Liver (tissue), 3 donors: ENCODE data around the gene AGPAT4.
"Not testable (repeated sequence)": the region's sequence is repeated elsewhere in the genome, so short reads cannot be mapped to it uniquely, and the experiment has no call there.

Source experiments
- FOXA1 ChIP-seq: IDR thresholded peaks from 2 replicates; pipeline ENCODE4 v1.6.1; 2016; ENCODE audit warnings: antibody characterized with exemption
- RAD21 ChIP-seq, 2 donors: IDR thresholded peaks; 2 replicates each; pipeline ENCODE4 v1.6.1; 2016; ENCODE audit warnings: antibody characterized with exemption in 2 of 2, mild to moderate bottlenecking in 2 of 2
- TAF1 ChIP-seq: conservative IDR thresholded peaks from 2 replicates; pipeline ENCODE4 v1.6.1; 2016; ENCODE audit warnings: antibody characterized with exemption, mild to moderate bottlenecking
- YY1 ChIP-seq: IDR thresholded peaks from 2 replicates; pipeline ENCODE4 v1.6.1; 2016; ENCODE audit warnings: antibody characterized with exemption, mild to moderate bottlenecking
- TF ChIP-seq, protein P1 (sequence below): fragments of 150-350 bp; IDR thresholded peaks from 2 replicates; pipeline ENCODE4 v1.5.1; 2017; ENCODE audit warnings: improper control_type of control experiment, low read depth, low read length; ENCODE audit not compliant: missing input control
- TF ChIP-seq, protein P2 (sequence below): IDR thresholded peaks from 2 replicates; pipeline ENCODE4 v1.6.1; 2016; ENCODE audit warnings: antibody characterized with exemption
- TF ChIP-seq, protein P3 (sequence below): IDR thresholded peaks from 2 replicates; pipeline ENCODE4 v1.6.1; 2016; ENCODE audit warnings: antibody characterized with exemption
- TF ChIP-seq, protein P4 (sequence below): IDR thresholded peaks from 2 replicates; pipeline ENCODE4 v1.6.1; 2016; ENCODE audit warnings: antibody characterized with exemption, mild to moderate bottlenecking
- donor health status: healthy.
- donor health status: healthy.

DNA sequence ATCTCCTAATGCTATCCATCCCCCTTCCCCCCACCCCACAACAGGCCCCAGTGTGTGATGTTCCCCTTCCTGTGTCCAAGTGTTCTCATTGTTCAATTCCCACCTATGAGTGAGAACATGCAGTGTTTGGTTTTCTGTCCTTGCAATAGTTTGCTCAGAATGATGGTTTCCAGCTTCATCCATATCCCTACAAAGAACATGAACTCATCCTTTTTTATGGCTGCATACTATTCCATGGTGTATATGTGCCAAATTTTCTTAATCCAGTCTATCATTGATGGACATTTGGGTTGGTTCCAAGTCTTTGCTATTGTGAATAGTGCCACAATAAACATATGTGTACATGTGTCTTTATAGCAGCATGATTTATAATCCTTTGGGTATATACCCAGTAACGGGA, 101.1 kb downstream of the AGPAT4 start:
- TF ChIP-seq, protein P1, sequence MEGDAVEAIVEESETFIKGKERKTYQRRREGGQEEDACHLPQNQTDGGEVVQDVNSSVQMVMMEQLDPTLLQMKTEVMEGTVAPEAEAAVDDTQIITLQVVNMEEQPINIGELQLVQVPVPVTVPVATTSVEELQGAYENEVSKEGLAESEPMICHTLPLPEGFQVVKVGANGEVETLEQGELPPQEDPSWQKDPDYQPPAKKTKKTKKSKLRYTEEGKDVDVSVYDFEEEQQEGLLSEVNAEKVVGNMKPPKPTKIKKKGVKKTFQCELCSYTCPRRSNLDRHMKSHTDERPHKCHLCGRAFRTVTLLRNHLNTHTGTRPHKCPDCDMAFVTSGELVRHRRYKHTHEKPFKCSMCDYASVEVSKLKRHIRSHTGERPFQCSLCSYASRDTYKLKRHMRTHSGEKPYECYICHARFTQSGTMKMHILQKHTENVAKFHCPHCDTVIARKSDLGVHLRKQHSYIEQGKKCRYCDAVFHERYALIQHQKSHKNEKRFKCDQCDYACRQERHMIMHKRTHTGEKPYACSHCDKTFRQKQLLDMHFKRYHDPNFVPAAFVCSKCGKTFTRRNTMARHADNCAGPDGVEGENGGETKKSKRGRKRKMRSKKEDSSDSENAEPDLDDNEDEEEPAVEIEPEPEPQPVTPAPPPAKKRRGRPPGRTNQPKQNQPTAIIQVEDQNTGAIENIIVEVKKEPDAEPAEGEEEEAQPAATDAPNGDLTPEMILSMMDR: not testable (repeated sequence)
- TF ChIP-seq RAD21 (IDR thresholded peaks at IDR 0.05); YY1; TAF1; FOXA1: not testable (repeated sequence)
- TF ChIP-seq, protein P2, sequence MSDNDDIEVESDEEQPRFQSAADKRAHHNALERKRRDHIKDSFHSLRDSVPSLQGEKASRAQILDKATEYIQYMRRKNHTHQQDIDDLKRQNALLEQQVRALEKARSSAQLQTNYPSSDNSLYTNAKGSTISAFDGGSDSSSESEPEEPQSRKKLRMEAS: not testable (repeated sequence)
- TF ChIP-seq, protein P3, sequence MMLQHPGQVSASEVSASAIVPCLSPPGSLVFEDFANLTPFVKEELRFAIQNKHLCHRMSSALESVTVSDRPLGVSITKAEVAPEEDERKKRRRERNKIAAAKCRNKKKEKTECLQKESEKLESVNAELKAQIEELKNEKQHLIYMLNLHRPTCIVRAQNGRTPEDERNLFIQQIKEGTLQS: not testable (repeated sequence)
- TF ChIP-seq, protein P4, sequence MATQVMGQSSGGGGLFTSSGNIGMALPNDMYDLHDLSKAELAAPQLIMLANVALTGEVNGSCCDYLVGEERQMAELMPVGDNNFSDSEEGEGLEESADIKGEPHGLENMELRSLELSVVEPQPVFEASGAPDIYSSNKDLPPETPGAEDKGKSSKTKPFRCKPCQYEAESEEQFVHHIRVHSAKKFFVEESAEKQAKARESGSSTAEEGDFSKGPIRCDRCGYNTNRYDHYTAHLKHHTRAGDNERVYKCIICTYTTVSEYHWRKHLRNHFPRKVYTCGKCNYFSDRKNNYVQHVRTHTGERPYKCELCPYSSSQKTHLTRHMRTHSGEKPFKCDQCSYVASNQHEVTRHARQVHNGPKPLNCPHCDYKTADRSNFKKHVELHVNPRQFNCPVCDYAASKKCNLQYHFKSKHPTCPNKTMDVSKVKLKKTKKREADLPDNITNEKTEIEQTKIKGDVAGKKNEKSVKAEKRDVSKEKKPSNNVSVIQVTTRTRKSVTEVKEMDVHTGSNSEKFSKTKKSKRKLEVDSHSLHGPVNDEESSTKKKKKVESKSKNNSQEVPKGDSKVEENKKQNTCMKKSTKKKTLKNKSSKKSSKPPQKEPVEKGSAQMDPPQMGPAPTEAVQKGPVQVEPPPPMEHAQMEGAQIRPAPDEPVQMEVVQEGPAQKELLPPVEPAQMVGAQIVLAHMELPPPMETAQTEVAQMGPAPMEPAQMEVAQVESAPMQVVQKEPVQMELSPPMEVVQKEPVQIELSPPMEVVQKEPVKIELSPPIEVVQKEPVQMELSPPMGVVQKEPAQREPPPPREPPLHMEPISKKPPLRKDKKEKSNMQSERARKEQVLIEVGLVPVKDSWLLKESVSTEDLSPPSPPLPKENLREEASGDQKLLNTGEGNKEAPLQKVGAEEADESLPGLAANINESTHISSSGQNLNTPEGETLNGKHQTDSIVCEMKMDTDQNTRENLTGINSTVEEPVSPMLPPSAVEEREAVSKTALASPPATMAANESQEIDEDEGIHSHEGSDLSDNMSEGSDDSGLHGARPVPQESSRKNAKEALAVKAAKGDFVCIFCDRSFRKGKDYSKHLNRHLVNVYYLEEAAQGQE: not testable (repeated sequence)
